B cell (primary cell): ENCODE data around the gene CCDC194. TPM values are rescaled to one million over a fixed set of nuclear protein-coding genes. Genes with fewer than 3 reads are reported as not detected.

ENCODE experiments used
- ATAC-seq: fragments of 200-7000 bp; cut with Tn5 transposase; one replicate; pipeline ENCODE4 v1.10.0; 2021; ENCODE audit warnings: low read depth, mild to moderate bottlenecking, moderate number of reproducible peaks, moderate library complexity
- CTCF ChIA-PET: fragments of 350-600 bp; sonication (Branson Sonifier 250); formaldehyde crosslinking; loops from one replicate; lab custom pipeline; 2021; ENCODE audit warnings: antibody characterized with exemption, inconsistent platforms; lab: Charles Lee
- POLR2A ChIA-PET: fragments of 350-600 bp; sonication (Branson Sonifier 250); formaldehyde crosslinking; loops from one replicate; lab custom pipeline; 2021; ENCODE audit warnings: antibody characterized with exemption; lab: Charles Lee
- DNase-seq: peaks from one replicate; pipeline ENCODE4 v3.0.0; 2013
- H2AFZ ChIP-seq: 2 replicates; pipeline ENCODE4 v1.6.1; 2012; ENCODE audit warnings: mild to moderate bottlenecking, low read depth, low read length; ENCODE audit not compliant: insufficient read depth, poor library complexity, severe bottlenecking
- H3K27ac ChIP-seq, 2 donors: 1 replicate in 1 of 2; 2 replicates in 1 of 2; pipeline ENCODE4 v1.5.1; 2012 to 2013; ENCODE audit warnings: low read length in 2 of 2, mild to moderate bottlenecking in 2 of 2, moderate library complexity in 1 of 2
- H3K27me3 ChIP-seq, 4 experiments: fragments of 200-600 bp in 1 of 4; sonication (generic) in 1 of 4; replicated peaks in 1 of 4; 1 replicate in 2 of 4; 2 replicates in 2 of 4; pipeline versions ENCODE4 v1.6.1 to v1.7.0; 2013 to 2016; ENCODE audit warnings: low read length in 3 of 4, mild to moderate bottlenecking in 2 of 4, mixed read lengths in 1 of 4, moderate library complexity in 1 of 4; ENCODE audit not compliant: insufficient read depth in 4 of 4, control insufficient read depth in 3 of 4; ENCODE audit errors: control extremely low read depth in 1 of 4
- H3K36me3 ChIP-seq, 2 experiments: replicated peaks in 1 of 2; 1 replicate in 1 of 2; 2 replicates in 1 of 2; pipeline versions ENCODE4 v1.6.1 to v1.7.1; 2013; ENCODE audit warnings: low read length in 1 of 2; ENCODE audit not compliant: insufficient read depth in 2 of 2, control insufficient read depth in 1 of 2; ENCODE audit errors: control extremely low read depth in 1 of 2, extremely low read depth in 1 of 2
- H3K4me1 ChIP-seq, 2 donors: fragments of 200-600 bp in 1 of 2; sonication (generic) in 1 of 2; 1 replicate in 1 of 2; 2 replicates in 1 of 2; pipeline versions ENCODE4 v1.5.1 to v1.6.1; 2013 to 2017; ENCODE audit warnings: low read length in 2 of 2; ENCODE audit not compliant: control insufficient read depth in 2 of 2, insufficient read depth in 2 of 2
- H3K4me2 ChIP-seq: replicated peaks from 2 replicates; pipeline ENCODE3; 2012; ENCODE audit warnings: mild to moderate bottlenecking, low read depth, low read length; ENCODE audit not compliant: poor library complexity, severe bottlenecking
- H3K4me3 ChIP-seq, 5 experiments: fragments of 200-600 bp in 1 of 5; sonication (generic) in 1 of 5; 1 replicate in 3 of 5; 2 replicates in 2 of 5; pipeline versions ENCODE4 v1.5.1 to v1.7.0; 2011 to 2016; ENCODE audit warnings: low read length in 4 of 5, mild to moderate bottlenecking in 4 of 5, low read depth in 2 of 5, control low read depth in 1 of 5, moderate library complexity in 1 of 5; ENCODE audit not compliant: insufficient read depth in 1 of 5; ENCODE audit errors: control extremely low read depth in 1 of 5, extremely low read depth in 1 of 5
- H3K79me2 ChIP-seq: fragments of 200-600 bp; sonication (generic); one replicate; pipeline ENCODE4 v1.6.0; 2016; ENCODE audit warnings: low read length; ENCODE audit not compliant: control insufficient read depth, insufficient read depth
- H3K9ac ChIP-seq: fragments of 200-600 bp; sonication (generic); 2 replicates; pipeline ENCODE4 v1.6.1; 2017; ENCODE audit warnings: mild to moderate bottlenecking, low read length, moderate library complexity
- H3K9me3 ChIP-seq, 3 donors: one replicate each; pipeline versions ENCODE4 v1.6.1 to v1.7.1; 2013; ENCODE audit warnings: low read length in 2 of 3; ENCODE audit not compliant: control insufficient read depth in 2 of 3, insufficient read depth in 1 of 3; ENCODE audit errors: control extremely low read depth in 1 of 3
- H4K20me1 ChIP-seq: 2 replicates; pipeline ENCODE4 v1.6.0; 2012; ENCODE audit warnings: mild to moderate bottlenecking, low read length; ENCODE audit not compliant: insufficient read depth, control insufficient read depth, poor library complexity, severe bottlenecking
- H3K27ac Mint-ChIP-seq: one replicate; pipeline ENCODE4 v1.8.0; 2021; ENCODE audit warnings: mixed read lengths
- H3K27me3 Mint-ChIP-seq: one replicate; pipeline ENCODE4 v1.8.0; 2021; ENCODE audit warnings: mixed read lengths
- H3K4me1 Mint-ChIP-seq: one replicate; pipeline ENCODE4 v1.8.0; 2021; ENCODE audit warnings: mixed read lengths
- H3K4me3 Mint-ChIP-seq: one replicate; pipeline ENCODE4 v1.8.0; 2021; ENCODE audit warnings: mixed read lengths
- H3K9me3 Mint-ChIP-seq: one replicate; pipeline ENCODE4 v1.8.0; 2022; ENCODE audit warnings: mixed read lengths; ENCODE audit not compliant: insufficient read depth
- EZH2 ChIP-seq: IDR thresholded peaks from 2 replicates; pipeline ENCODE4 v1.6.1; 2012; ENCODE audit warnings: borderline replicate concordance, low read depth, mild to moderate bottlenecking, moderate library complexity, low read length; ENCODE audit not compliant: insufficient read depth, poor library complexity, severe bottlenecking
- WGBS: methylation state at CpG from one replicate; pipeline ENCODE4 v1.1.5; 2013; ENCODE audit warnings: missing lambda C conversion rate; ENCODE audit not compliant: insufficient coverage; 5-methylcytosine and 5-hydroxymethylcytosine counted together
- intact Hi-C: fragments of 100-400 bp; cut with micrococcal nuclease; formaldehyde crosslinking; loops from one replicate; pipeline ENCODE4 v1.10.0; 2022
- polyA plus RNA-seq: library from polyadenylated mRNA; depleted of rRNA; stranded (reverse); fragments of >200 nt; gene quantifications from 2 replicates; pipeline ENCODE4 v1.2.3, GENCODE V29; 2012
- total RNA-seq, 2 donors: library from RNA; stranded (reverse); fragments of 120-200 nt in 1 of 2; gene quantifications; 1 replicate in 1 of 2; 2 replicates in 1 of 2; pipeline versions ENCODE4 v1.2.3 to v1.2.4, GENCODE V29; 2013 to 2022
- TF ChIP-seq, protein P1 (sequence below): fragments of 200-600 bp; IDR thresholded peaks from one replicate; pipeline ENCODE4 v1.8.0; 2022; ENCODE audit warnings: antibody characterized with exemption, mild to moderate bottlenecking

The CCDC194 gene
- total and polyA plus RNA-seq, 2 donors (not counting 1 experiment from before 2014, with no cell fraction given): 1.4 to 3.4 TPM

DNA sequence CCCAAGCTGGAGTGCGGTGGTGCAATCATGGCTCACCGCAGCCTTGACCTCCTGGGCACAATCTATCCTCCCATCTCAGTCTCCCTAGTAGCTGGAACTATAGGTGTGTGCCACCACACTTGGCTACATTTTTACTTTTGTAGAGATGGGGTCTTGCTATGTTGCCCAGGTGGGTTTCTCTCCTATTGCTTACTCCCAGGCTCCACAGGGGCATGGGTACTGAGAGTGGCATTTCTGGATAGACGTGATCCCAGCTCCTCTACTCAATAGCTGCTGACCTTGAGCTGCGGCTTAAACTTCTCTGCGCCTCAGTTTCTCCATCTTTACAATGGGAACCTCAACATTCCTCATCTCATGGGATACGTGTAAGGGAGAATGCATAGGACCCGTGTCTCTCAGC lies 37.4 kb upstream of the CCDC194 start:
- no peak overlapping the region for H3K27ac ChIP-seq
- H3K27me3 ChIP-seq: no peaks in the 10 kb centered on the region
- H2AFZ ChIP-seq: no peak overlapping the region
- DNase-seq: no peak
- H3K9me3 ChIP-seq: peaks cover 0 to 7% (median 0%) of the 10 kb centered on the region in 3 donors
- ChIA-PET CTCF (interaction anchor here (0.8 kb wide), 1 partner anchor 34 kb away, joined by 3 read pairs; no protein-coding TSS in a partner anchor), POLR2A (interaction anchor here (0.6 kb wide), 1 partner anchor 488 kb away, joined by 7 read pairs; no protein-coding TSS in a partner anchor)
- H3K79me2 ChIP-seq: no peaks in the 10 kb centered on the region
- TF ChIP-seq EZH2: no peak
- TF ChIP-seq, protein P1, sequence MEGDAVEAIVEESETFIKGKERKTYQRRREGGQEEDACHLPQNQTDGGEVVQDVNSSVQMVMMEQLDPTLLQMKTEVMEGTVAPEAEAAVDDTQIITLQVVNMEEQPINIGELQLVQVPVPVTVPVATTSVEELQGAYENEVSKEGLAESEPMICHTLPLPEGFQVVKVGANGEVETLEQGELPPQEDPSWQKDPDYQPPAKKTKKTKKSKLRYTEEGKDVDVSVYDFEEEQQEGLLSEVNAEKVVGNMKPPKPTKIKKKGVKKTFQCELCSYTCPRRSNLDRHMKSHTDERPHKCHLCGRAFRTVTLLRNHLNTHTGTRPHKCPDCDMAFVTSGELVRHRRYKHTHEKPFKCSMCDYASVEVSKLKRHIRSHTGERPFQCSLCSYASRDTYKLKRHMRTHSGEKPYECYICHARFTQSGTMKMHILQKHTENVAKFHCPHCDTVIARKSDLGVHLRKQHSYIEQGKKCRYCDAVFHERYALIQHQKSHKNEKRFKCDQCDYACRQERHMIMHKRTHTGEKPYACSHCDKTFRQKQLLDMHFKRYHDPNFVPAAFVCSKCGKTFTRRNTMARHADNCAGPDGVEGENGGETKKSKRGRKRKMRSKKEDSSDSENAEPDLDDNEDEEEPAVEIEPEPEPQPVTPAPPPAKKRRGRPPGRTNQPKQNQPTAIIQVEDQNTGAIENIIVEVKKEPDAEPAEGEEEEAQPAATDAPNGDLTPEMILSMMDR: no peak
- no peak for ATAC-seq
- 80% methylated on average over 2 of the region's 7 CpGs for WGBS
- no peak overlapping the region for H3K4me3 ChIP-seq
- no peak overlapping the region for H3K4me2 ChIP-seq
- no peaks in the 10 kb centered on the region for H4K20me1 ChIP-seq
- Mint-ChIP-seq H3K27me3 (no peaks in the 10 kb centered on the region), H3K4me3 (no peak overlapping the region), H3K27ac (no peak overlapping the region), H3K9me3 (no peaks in the 10 kb centered on the region), H3K4me1 (no peaks in the 10 kb centered on the region)
- intact Hi-C loops: no loop called here
- no peak overlapping the region for H3K9ac ChIP-seq
- H3K4me1 ChIP-seq: no peaks in the 10 kb centered on the region
- no peaks in the 10 kb centered on the region for H3K36me3 ChIP-seq

DNA sequence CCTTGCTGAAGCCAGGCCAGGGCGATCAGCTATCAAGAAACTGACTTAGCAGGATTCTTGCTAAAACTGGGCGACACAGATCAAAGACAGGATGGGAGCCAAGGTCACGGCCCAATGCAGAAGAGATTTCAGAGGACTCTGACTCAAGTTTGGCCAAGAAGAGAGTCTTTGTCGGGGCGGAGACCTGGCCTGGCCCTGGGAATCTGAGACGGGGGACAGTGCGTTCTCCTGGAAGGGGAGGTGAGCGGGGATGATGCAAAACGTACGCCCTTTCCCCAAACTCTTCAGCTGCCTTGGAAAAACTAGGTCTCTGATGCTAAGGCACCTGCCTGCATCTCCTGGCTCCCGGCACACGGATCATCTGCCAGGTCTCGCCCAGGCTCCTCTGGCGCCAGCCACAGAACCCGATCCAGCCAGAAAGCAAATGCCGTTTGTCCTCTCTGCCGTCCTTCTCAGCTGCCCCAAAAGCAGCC lies 35.7 kb upstream of the CCDC194 start:
- ATAC-seq (no peak), DNase-seq (no peak)
- Histone ChIP-seq H3K4me2 (no peak overlapping the region), H3K36me3 (no peaks in the 10 kb centered on the region), H3K9me3 (no peaks in the 10 kb centered on the region), H3K27ac (no peak overlapping the region), H3K4me3 (no peak overlapping the region), H3K79me2 (no peaks in the 10 kb centered on the region), H3K9ac (no peak overlapping the region), H3K4me1 (no peaks in the 10 kb centered on the region), H4K20me1 (no peaks in the 10 kb centered on the region), H3K27me3 (no peaks in the 10 kb centered on the region), H2AFZ (no peak overlapping the region)
- ChIA-PET POLR2A (interaction anchor here (0.5 to 0.6 kb wide), 2 partner anchors 49 to 57 kb away, joined by 3 to 5 read pairs; no protein-coding TSS in a partner anchor), CTCF (interaction anchor here (1.2 kb wide), 1 partner anchor 12 kb away, joined by 5 read pairs; no protein-coding TSS in a partner anchor)
- Mint-ChIP-seq H3K4me3 (no peak overlapping the region), H3K4me1 (no peaks in the 10 kb centered on the region), H3K27me3 (no peaks in the 10 kb centered on the region), H3K9me3 (no peaks in the 10 kb centered on the region), H3K27ac (no peak overlapping the region)
- intact Hi-C loops: no loop called here
- TF ChIP-seq EZH2: no peak
- TF ChIP-seq, protein P1: no peak
- 95% methylated on average over 17 of the region's 17 CpGs for WGBS
